Measurements from ENCODE around the gene HHAT.
"Not testable (repeated sequence)": the region's sequence is repeated elsewhere in the genome, so short reads cannot be mapped to it uniquely, and the experiment has no call there.

- TF ChIP-seq CTCF (IDR thresholded peaks at IDR 0.05; ENCODE audit: extremely low read depth in 1 of 2, insufficient read depth in 1 of 2, low read depth in 1 of 2, low read length in 2 of 2); POLR2A (IDR thresholded peaks at IDR 0.05; ENCODE audit: low read depth, low read length): not testable (repeated sequence)
These were observed 77.6 kb downstream of the HHAT start for GRCh38 chr1:210406341-210406740.
